Measurements from ENCODE around the gene BCL11A. TPM values are rescaled to one million over a fixed set of nuclear protein-coding genes. Genes with fewer than 3 reads are reported as not detected.

Gene BCL11A
- total RNA-seq (2014; rRNA removed; shearing (Covaris generic)), result 1.8 and 3.5 TPM in 2 replicates
- polyA plus RNA-seq (2016; fragmentation: Nextera tagmentation; extraction: Ambion mirVana), result 8.9 and 9.6 TPM in 2 replicates

DNA sequence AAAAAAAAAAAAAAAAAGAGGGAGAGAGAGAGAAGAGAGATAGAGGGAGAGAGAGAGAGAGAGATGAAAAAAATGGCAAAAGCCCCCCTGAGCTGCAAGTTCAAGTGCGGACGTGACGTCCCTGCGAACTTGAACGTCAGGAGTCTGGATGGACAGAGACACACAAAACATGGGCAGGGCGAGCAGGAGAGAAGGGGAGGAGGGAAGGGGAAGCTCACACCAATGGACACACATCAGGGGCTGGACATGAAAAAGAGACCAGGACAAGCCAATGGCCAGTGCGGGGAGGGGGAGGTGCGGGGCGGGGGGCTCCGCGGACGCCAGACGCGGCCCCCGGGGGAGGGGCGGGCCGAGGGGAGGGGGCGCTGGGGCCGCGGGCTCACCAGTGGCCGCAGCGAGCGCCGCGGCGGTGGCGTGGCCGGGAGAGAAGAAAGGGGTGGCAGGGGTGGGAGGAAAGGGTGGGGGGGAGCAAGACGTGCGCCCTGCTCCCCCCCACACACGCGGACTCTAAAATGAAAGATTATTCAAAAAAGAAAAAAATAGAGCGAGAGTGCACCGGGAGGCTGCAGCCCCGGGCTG, at the start of gene BCL11A:
Gene BCL11A (minus strand): TSS at position 160 of the 579 bp plus-strand sequence. CDS start 384 bp downstream, outside the sequence.
- Histone ChIP-seq H2AFZ (peak within 1 kb of the TSS; percentile 98), H3K27ac (peak within 1 kb of the TSS; percentile 23; the same call in 1 of the 2 replicates), H3K9ac (peak within 1 kb of the TSS; percentile 79), H4K20me1 (ENCODE audit: insufficient read depth) (no peaks in the 10 kb centered on the region), H3F3A (ENCODE audit: insufficient read depth) (no peaks in the 10 kb centered on the region), H3K9me2 (ENCODE audit: insufficient read depth) (no peaks in the 10 kb centered on the region), H3K4me1 (ENCODE audit: insufficient read depth) (peaks cover 7% of the 10 kb centered on the region; the same call in 1 of the 2 replicates), H3K79me2 (ENCODE audit: insufficient read depth) (peaks cover 5% of the 10 kb centered on the region), H3K4me3 (peak within 1 kb of the TSS; percentile 82), H3K36me3 (ENCODE audit: low read depth) (no peaks in the 10 kb centered on the region), H3K4me2 (ENCODE audit: unreplicated experiment) (peak within 1 kb of the TSS; percentile 99), H3K9me3 (ENCODE audit: low read depth) (no peaks in the 10 kb centered on the region), H3K27me3 (replicated peaks; ENCODE audit: insufficient read depth) (peaks cover 26% of the 10 kb centered on the region)
- no peak for TF ChIP-seq EZH2phosphoT487 (IDR thresholded peaks at IDR 0.05; ENCODE audit: insufficient read depth, low read depth)
- TF ChIP-seq EZH2 (IDR thresholded peaks at IDR 0.05; ENCODE audit: insufficient read depth, poor library complexity, severe bottlenecking), result no peak
- peak; percentile 84 for DNase-seq
- WGBS, 2 experiments (ENCODE audit: low coverage in 1 of 2, low lambda C conversion rate in 2 of 2, missing lambda C conversion rate in 2 of 2), result 1 to 4% methylated on average over 8 to 35 of the region's 35 CpGs
- in situ Hi-C loops (cut with MboI), result loop anchor here (25.0 kb wide), 1 partner anchor 1516 kb away; no protein-coding TSS in a partner anchor

GRCh38 chr2:60602828-60603532, 49.5 kb upstream of the BCL11A start:
- no peak for DNase-seq
- Histone ChIP-seq H3K4me3 (no peak overlapping the region), H4K20me1 (ENCODE audit: insufficient read depth) (no peaks in the 10 kb centered on the region), H3K4me2 (ENCODE audit: unreplicated experiment) (no peak overlapping the region), H3K9ac (no peak overlapping the region), H3K36me3 (ENCODE audit: low read depth) (no peaks in the 10 kb centered on the region), H3K4me1 (ENCODE audit: insufficient read depth) (no peaks in the 10 kb centered on the region), H3K79me2 (ENCODE audit: insufficient read depth) (no peaks in the 10 kb centered on the region), H3K27me3 (replicated peaks; ENCODE audit: insufficient read depth) (peaks cover 22% of the 10 kb centered on the region), H3F3A (ENCODE audit: insufficient read depth) (no peaks in the 10 kb centered on the region), H3K9me3 (ENCODE audit: low read depth) (no peaks in the 10 kb centered on the region), H2AFZ (no peak overlapping the region), H3K9me2 (ENCODE audit: insufficient read depth) (no peaks in the 10 kb centered on the region), H3K27ac (no peak overlapping the region)
- TF ChIP-seq EZH2phosphoT487 (IDR thresholded peaks at IDR 0.05; ENCODE audit: insufficient read depth, low read depth) (no peak), EZH2 (IDR thresholded peaks at IDR 0.05; ENCODE audit: insufficient read depth, poor library complexity, severe bottlenecking) (no peak)
- in situ Hi-C loops (cut with MboI), result no loop called here
- WGBS, 2 experiments (ENCODE audit: low coverage in 1 of 2, low lambda C conversion rate in 2 of 2, missing lambda C conversion rate in 2 of 2), result 6% methylated on average over 12 of the region's 12 CpGs

DNA sequence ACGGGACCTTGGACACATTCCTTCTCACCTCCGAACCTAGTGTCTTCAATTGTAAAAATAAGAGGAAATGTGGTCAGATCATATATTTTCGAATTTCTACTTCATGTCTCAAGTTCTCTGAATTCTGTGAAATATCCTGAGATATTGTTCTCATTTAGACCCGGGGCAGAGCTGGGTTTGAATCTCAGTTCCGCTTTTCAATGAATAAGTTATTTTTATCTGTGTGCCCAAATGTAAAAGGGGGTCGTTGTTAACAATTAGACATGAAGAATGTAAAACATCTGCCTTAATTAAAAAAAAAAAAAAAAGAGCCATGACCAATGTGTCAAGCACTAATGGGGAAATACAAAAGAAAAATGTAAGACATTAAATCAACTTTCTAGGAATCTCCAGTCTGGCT, 48.9 kb upstream of the BCL11A start:
- in situ Hi-C loops (cut with MboI), result no loop called here
- no peaks in the 10 kb centered on the region for H3K9me2 ChIP-seq (ENCODE audit: insufficient read depth)
- no peak overlapping the region for H3K9ac ChIP-seq
- no peaks in the 10 kb centered on the region for H3F3A ChIP-seq (ENCODE audit: insufficient read depth)
- H3K27me3 ChIP-seq (replicated peaks; ENCODE audit: insufficient read depth), result peaks cover 22% of the 10 kb centered on the region
- DNase-seq, result no peak
- H2AFZ ChIP-seq, result no peak overlapping the region
- H3K36me3 ChIP-seq (ENCODE audit: low read depth), result no peaks in the 10 kb centered on the region
- WGBS, 2 experiments (ENCODE audit: low coverage in 1 of 2, low lambda C conversion rate in 2 of 2, missing lambda C conversion rate in 2 of 2), result 47 to 52% methylated on average over 6 of the region's 6 CpGs
- H4K20me1 ChIP-seq (ENCODE audit: insufficient read depth), result no peaks in the 10 kb centered on the region
- H3K27ac ChIP-seq, result no peak overlapping the region
- no peaks in the 10 kb centered on the region for H3K9me3 ChIP-seq (ENCODE audit: low read depth)
- no peaks in the 10 kb centered on the region for H3K4me1 ChIP-seq (ENCODE audit: insufficient read depth)
- H3K4me2 ChIP-seq (ENCODE audit: unreplicated experiment), result no peak overlapping the region
- no peak for TF ChIP-seq EZH2phosphoT487 (IDR thresholded peaks at IDR 0.05; ENCODE audit: insufficient read depth, low read depth)
- TF ChIP-seq EZH2 (IDR thresholded peaks at IDR 0.05; ENCODE audit: insufficient read depth, poor library complexity, severe bottlenecking), result no peak
- no peak overlapping the region for H3K4me3 ChIP-seq
- no peaks in the 10 kb centered on the region for H3K79me2 ChIP-seq (ENCODE audit: insufficient read depth)

GRCh38 chr2:60598271-60598670, 44.8 kb upstream of the BCL11A start:
- Histone ChIP-seq H3K9me2 (ENCODE audit: insufficient read depth) (no peaks in the 10 kb centered on the region), H3K4me3 (no peak overlapping the region), H3F3A (ENCODE audit: insufficient read depth) (no peaks in the 10 kb centered on the region), H3K4me2 (ENCODE audit: unreplicated experiment) (no peak overlapping the region), H3K9me3 (ENCODE audit: low read depth) (no peaks in the 10 kb centered on the region), H3K79me2 (ENCODE audit: insufficient read depth) (no peaks in the 10 kb centered on the region), H3K27ac (no peak overlapping the region), H3K9ac (no peak overlapping the region), H3K4me1 (ENCODE audit: insufficient read depth) (no peaks in the 10 kb centered on the region), H2AFZ (no peak overlapping the region), H3K36me3 (ENCODE audit: low read depth) (no peaks in the 10 kb centered on the region), H3K27me3 (replicated peaks; ENCODE audit: insufficient read depth) (peaks cover 14% of the 10 kb centered on the region; the same call in 1 of the 2 replicates), H4K20me1 (ENCODE audit: insufficient read depth) (no peaks in the 10 kb centered on the region)
- TF ChIP-seq EZH2phosphoT487 (IDR thresholded peaks at IDR 0.05; ENCODE audit: insufficient read depth, low read depth) (no peak), EZH2 (IDR thresholded peaks at IDR 0.05; ENCODE audit: insufficient read depth, poor library complexity, severe bottlenecking) (no peak)
- in situ Hi-C loops (cut with MboI), result loop anchor here (25.0 kb wide), 2 partner anchors 1286 to 1836 kb away; no protein-coding TSS in a partner anchor
- no peak for DNase-seq
- WGBS, 2 experiments (ENCODE audit: low coverage in 1 of 2, low lambda C conversion rate in 2 of 2, missing lambda C conversion rate in 2 of 2), result 51 to 56% methylated on average over 3 of the region's 3 CpGs

All from GM23248 (cell line).